Prostate gland (tissue), 2 donors: ENCODE data around the gene USP24. TPM values are rescaled to one million over a fixed set of nuclear protein-coding genes. Genes with fewer than 3 reads are reported as not detected.
"Not testable (repeated sequence)": the region's sequence is repeated elsewhere in the genome, so short reads cannot be mapped to it uniquely, and the experiment has no call there.

Source experiments
- DNase-seq: peaks from one replicate; pipeline ENCODE4 v3.0.0-alpha.2; 2019; ENCODE audit warnings: low spot score
- H3K27ac ChIP-seq, 2 donors: fragments of 200-600 bp; sonication (generic); 2 replicates each; pipeline ENCODE4 v1.5.1; 2017 to 2019
- H3K27me3 ChIP-seq: fragments of 200-600 bp; sonication (generic); replicated peaks from 2 replicates; pipeline ENCODE4 v1.5.1; 2019; ENCODE audit not compliant: insufficient read depth
- H3K36me3 ChIP-seq, 2 donors: fragments of 200-600 bp; sonication (generic); 1 replicate in 1 of 2; 2 replicates in 1 of 2; pipeline versions ENCODE4 v1.5.1 to v1.8.1; 2017 to 2019
- H3K4me1 ChIP-seq: fragments of 200-600 bp; sonication (generic); replicated peaks from 2 replicates; pipeline ENCODE4 v1.5.1; 2019
- H3K4me3 ChIP-seq, 2 donors: fragments of 200-600 bp; sonication (generic); 2 replicates each; pipeline ENCODE4 v1.5.1; 2017 to 2019
- H3K9me3 ChIP-seq: fragments of 200-600 bp; sonication (generic); 2 replicates; pipeline ENCODE4 v1.5.1; 2017
- POLR2A ChIP-seq: fragments of 450-650 bp; IDR thresholded peaks from one replicate; pipeline ENCODE4 v1.6.1; 2016; ENCODE audit warnings: antibody characterized with exemption, mild to moderate bottlenecking
- POLR2AphosphoS5 ChIP-seq: sonication (generic); formaldehyde crosslinking; IDR thresholded peaks from one replicate; pipeline ENCODE4 v1.6.1; 2017; ENCODE audit warnings: antibody characterized with exemption
- WGBS: methylation state at CpG from one replicate; pipeline ENCODE4 v1.1.5; 2018; 5-methylcytosine and 5-hydroxymethylcytosine counted together
- intact Hi-C: fragments of 100-400 bp; cut with DNase I; formaldehyde crosslinking; loops from one replicate; pipeline ENCODE4 v1.14.2; 2022
- total RNA-seq, 2 donors: library from RNA; depleted of rRNA; stranded (reverse); fragments of >200 nt; gene quantifications; one replicate each; pipeline ENCODE4 v1.1.0, GENCODE V29; 2016
- TF ChIP-seq, protein P1 (sequence below), 4 experiments: fragments of 200-600 bp in 2 of 4; fragments of 450-650 bp in 2 of 4; sonication (generic) in 2 of 4; IDR thresholded peaks; 1 replicate in 3 of 4; 2 replicates in 1 of 4; pipeline ENCODE4 v1.5.1; 2016 to 2019; ENCODE audit warnings: antibody characterized with exemption in 4 of 4, mild to moderate bottlenecking in 2 of 4, moderate library complexity in 2 of 4

USP24 gene
- total RNA-seq, 2 donors from 2014 or later: 29.7 to 44.6 TPM

DNA sequence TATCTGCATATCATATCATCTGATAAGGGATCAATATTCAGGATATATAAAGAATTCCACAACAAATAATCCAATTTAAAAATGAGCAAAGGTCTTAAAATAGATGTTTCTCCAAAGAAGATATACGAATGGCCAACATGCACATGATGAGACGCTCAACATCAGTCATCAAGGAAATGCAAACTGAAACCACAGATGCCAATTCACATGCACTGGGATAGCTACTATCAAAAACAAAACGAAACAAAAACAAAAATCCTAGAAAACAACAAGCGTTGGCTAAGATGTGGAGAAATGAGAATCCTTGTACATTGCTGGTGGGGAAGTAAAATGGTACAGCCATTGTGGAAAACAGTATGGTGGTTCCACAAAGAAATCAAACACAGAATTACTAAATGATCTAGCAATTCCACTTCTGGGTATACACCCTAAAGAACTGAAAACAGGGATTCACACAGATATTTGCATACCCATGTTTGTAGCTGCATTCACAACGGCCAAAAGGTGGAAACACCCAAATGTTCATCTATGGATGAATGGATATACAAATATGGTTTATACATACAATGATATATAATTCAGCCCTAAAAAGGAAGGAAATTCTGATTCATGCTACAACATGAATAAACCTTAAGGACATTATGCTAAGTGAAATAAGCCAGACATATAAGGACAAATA lies 96.4 kb downstream of the USP24 start:
- WGBS: 96% methylated on average over 5 of the region's 5 CpGs

DNA sequence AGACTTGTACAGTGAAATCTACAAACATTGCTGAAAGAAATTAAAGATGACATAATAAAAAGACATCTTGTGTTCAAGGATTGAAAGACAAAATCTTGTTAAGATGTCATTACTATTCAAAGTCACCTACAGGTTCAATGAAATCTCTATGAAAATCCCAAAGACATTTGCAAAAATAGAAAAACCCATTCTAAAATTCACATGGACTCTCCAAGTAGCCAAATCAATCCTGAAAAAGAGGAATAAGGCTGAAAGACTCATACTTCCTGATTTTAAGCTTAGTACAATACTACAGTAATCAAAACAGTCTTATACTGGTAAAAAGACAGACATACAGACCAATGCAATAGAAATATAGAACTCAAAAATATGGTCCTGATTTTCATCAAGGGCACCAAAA lies 97.2 kb downstream of the USP24 start:
- Histone ChIP-seq H3K4me3 (no peak overlapping the region), H3K27ac (no peak overlapping the region), H3K9me3 (no peaks in the 10 kb centered on the region), H3K4me1 (no peaks in the 10 kb centered on the region), H3K27me3 (no peaks in the 10 kb centered on the region), H3K36me3 (peaks cover 3 to 8% of the 10 kb centered on the region in 2 donors)
- intact Hi-C loops: no loop called here
- no peak for DNase-seq
- TF ChIP-seq, protein P1, sequence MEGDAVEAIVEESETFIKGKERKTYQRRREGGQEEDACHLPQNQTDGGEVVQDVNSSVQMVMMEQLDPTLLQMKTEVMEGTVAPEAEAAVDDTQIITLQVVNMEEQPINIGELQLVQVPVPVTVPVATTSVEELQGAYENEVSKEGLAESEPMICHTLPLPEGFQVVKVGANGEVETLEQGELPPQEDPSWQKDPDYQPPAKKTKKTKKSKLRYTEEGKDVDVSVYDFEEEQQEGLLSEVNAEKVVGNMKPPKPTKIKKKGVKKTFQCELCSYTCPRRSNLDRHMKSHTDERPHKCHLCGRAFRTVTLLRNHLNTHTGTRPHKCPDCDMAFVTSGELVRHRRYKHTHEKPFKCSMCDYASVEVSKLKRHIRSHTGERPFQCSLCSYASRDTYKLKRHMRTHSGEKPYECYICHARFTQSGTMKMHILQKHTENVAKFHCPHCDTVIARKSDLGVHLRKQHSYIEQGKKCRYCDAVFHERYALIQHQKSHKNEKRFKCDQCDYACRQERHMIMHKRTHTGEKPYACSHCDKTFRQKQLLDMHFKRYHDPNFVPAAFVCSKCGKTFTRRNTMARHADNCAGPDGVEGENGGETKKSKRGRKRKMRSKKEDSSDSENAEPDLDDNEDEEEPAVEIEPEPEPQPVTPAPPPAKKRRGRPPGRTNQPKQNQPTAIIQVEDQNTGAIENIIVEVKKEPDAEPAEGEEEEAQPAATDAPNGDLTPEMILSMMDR (IDR thresholded peaks at IDR 0.05): no peak
- TF ChIP-seq POLR2AphosphoS5 (no peak), POLR2A (no peak)

More for the DNA sequence above, 96.4 kb downstream of the USP24 start:
- H3K27ac ChIP-seq: no peak overlapping the region
- no peaks in the 10 kb centered on the region for H3K9me3 ChIP-seq
- peaks cover 3 to 8% of the 10 kb centered on the region in 2 donors for H3K36me3 ChIP-seq
- no peak for DNase-seq
- TF ChIP-seq, protein P1 (IDR thresholded peaks at IDR 0.05): no peak
- no peak for TF ChIP-seq POLR2A
- TF ChIP-seq POLR2AphosphoS5: no peak
- H3K27me3 ChIP-seq: no peaks in the 10 kb centered on the region
- intact Hi-C loops: no loop called here
- no peaks in the 10 kb centered on the region for H3K4me1 ChIP-seq
- no peak overlapping the region for H3K4me3 ChIP-seq

DNA sequence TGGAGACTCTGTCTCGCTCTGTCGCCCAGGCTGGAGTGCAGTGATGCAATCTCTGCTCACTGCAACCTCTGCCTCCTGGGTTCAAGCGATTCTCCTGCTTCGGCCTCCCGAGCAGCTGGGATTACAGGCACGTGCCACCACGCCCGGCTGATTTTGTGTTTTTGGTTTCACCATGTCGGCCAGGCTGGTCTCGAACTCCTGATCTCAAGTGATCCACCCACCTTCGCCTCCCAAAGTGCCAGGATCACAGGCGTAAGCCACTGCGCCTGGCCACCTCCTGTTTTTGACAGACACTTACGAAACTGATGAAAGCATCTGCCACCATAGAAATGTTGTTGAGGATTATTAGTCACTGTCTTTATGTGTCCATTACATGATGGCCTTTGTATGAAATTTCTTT lies 106.2 kb downstream of the USP24 start:
- DNase-seq, H3K4me1 ChIP-seq, H3K27me3 ChIP-seq, intact Hi-C loops, H3K9me3 ChIP-seq, H3K36me3 ChIP-seq, H3K4me3 ChIP-seq, H3K27ac ChIP-seq: not testable (repeated sequence)
- 95% methylated on average over 14 of the region's 14 CpGs for WGBS

DNA sequence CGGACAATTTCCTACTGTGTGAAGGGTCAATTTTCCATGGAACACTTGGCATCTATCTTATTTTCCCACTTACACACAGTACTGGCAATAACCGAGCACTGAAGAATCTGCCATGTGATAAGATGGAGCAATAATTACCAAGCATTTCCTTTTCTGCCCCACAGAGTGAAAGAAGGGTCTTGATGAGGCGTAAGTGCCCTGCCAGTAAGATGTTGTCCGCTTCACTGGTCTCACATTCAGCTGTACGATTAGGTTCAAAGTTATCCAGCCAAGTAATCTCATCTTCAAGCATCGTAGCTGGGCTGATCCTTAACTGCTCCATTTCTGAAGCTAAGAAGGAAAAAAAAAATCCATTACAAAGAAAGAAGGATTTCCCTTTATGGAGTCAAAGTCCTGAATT lies 108.1 kb downstream of the USP24 start:
- TF ChIP-seq, protein P1 (IDR thresholded peaks at IDR 0.05): no peak
- TF ChIP-seq POLR2AphosphoS5 (no peak), POLR2A (no peak)
- Histone ChIP-seq H3K4me3 (no peak overlapping the region), H3K27me3 (no peaks in the 10 kb centered on the region), H3K36me3 (peaks cover 0 to 3% of the 10 kb centered on the region in 2 donors), H3K4me1 (no peaks in the 10 kb centered on the region), H3K9me3 (no peaks in the 10 kb centered on the region), H3K27ac (no peak overlapping the region)
- DNase-seq: no peak
- intact Hi-C loops: no loop called here
- WGBS: 80% methylated on average over 6 of the region's 6 CpGs

DNA sequence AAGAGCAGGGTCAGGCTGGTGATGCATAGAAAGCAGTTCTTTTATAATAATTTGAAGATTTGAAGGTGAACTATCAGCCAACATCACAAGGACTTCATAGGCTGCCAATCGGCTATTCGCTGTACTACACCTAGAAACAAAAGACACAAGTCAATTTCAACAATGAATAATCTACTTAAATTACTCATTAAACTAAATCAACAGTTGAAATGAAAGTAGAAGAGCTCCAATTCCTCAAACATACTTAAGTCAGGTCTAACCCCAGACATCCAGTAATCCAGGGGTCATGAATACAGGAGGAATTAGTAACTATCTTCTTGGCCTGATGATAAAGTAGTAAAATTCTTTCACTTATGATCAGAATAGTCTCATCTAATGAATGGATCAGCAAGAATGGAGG lies 111.3 kb downstream of the USP24 start:
- Histone ChIP-seq H3K36me3 (peaks cover under 1 to 2% of the 10 kb centered on the region in 2 donors), H3K9me3 (no peaks in the 10 kb centered on the region), H3K4me1 (no peaks in the 10 kb centered on the region), H3K27ac (no peak overlapping the region), H3K27me3 (no peaks in the 10 kb centered on the region), H3K4me3 (no peak overlapping the region)
- DNase-seq: no peak
- TF ChIP-seq, protein P1 (IDR thresholded peaks at IDR 0.05): no peak
- TF ChIP-seq POLR2A (no peak), POLR2AphosphoS5 (no peak)
- intact Hi-C loops: no loop called here
- 84% methylated on average over 2 of the region's 2 CpGs for WGBS
